ENCODE measurements around the gene HMGN3. TPM values are rescaled to one million over a fixed set of nuclear protein-coding genes. Genes with fewer than 3 reads are reported as not detected.

The HMGN3 gene
- polyA plus RNA-seq, 1 donor (not counting 4 experiments of a cell fraction or from before 2014, with no cell fraction given), result 78.6 TPM

GRCh38 chr6:79167931-79168694 lies 66.4 kb downstream of the HMGN3 start:
- Histone ChIP-seq H3K27ac (ENCODE audit: control insufficient read depth, insufficient read depth, low read length) (no peak overlapping the region), H3K9me1 (ENCODE audit: control insufficient read depth, extremely low read depth, insufficient read depth, low read length) (no peaks in the 10 kb centered on the region), H3K4me2 (ENCODE audit: control insufficient read depth, extremely low read depth, insufficient read depth, low read depth, low read length) (no peak overlapping the region), H3K4me1 (ENCODE audit: control insufficient read depth, extremely low read depth, insufficient read depth, low read length) (peaks cover 6% of the 10 kb centered on the region), H3K79me2 (ENCODE audit: control insufficient read depth, insufficient read depth, low read length) (no peaks in the 10 kb centered on the region), H2AFZ (ENCODE audit: control insufficient read depth, low read length) (no peak overlapping the region), H3K9me3 (ENCODE audit: control insufficient read depth, low read depth, low read length) (no peaks in the 10 kb centered on the region), H3K4me3 (ENCODE audit: control insufficient read depth in 2 of 3, extremely low read depth in 1 of 3, insufficient read depth in 2 of 3, low read depth in 1 of 3, low read length in 3 of 3) (no peak overlapping the region), H3K36me3 (ENCODE audit: control insufficient read depth in 2 of 2, extremely low read depth in 1 of 2, insufficient read depth in 2 of 2, low read length in 2 of 2) (no peaks in the 10 kb centered on the region), H3K27me3 (ENCODE audit: control insufficient read depth, extremely low read depth, insufficient read depth, low read length) (no peaks in the 10 kb centered on the region), H4K20me1 (ENCODE audit: control insufficient read depth, extremely low read depth, insufficient read depth, low read length) (no peaks in the 10 kb centered on the region), H3K9ac (ENCODE audit: control insufficient read depth, extremely low read depth, insufficient read depth, low read length) (no peak overlapping the region)
- DNase-seq (ENCODE audit: low read depth, low spot score) (no peak), FAIRE-seq (no peak)
- TF ChIP-seq CTCF (optimal IDR thresholded peaks at IDR 0.05 in 1 of 3, IDR thresholded peaks at IDR 0.05 in 1 of 3, conservative IDR thresholded peaks at IDR 0.05 in 1 of 3; ENCODE audit: extremely low read depth in 1 of 3, insufficient read depth in 2 of 3, low read length in 3 of 3) (no peak), EZH2 (IDR thresholded peaks at IDR 0.05; ENCODE audit: low read length) (no peak)
- dilution Hi-C loops (cut with MboI; ENCODE audit: extremely low pct_ligation_motif_present, low sequenced_read_pairs), result no loop called here

GRCh38 chr6:79159846-79160245 lies 74.6 kb downstream of the HMGN3 start:
- Histone ChIP-seq H3K79me2 (ENCODE audit: control insufficient read depth, insufficient read depth, low read length) (no peaks in the 10 kb centered on the region), H3K4me1 (ENCODE audit: control insufficient read depth, extremely low read depth, insufficient read depth, low read length) (no peaks in the 10 kb centered on the region), H3K4me2 (ENCODE audit: control insufficient read depth, extremely low read depth, insufficient read depth, low read depth, low read length) (no peak overlapping the region), H3K9me1 (ENCODE audit: control insufficient read depth, extremely low read depth, insufficient read depth, low read length) (no peaks in the 10 kb centered on the region), H4K20me1 (ENCODE audit: control insufficient read depth, extremely low read depth, insufficient read depth, low read length) (no peaks in the 10 kb centered on the region), H3K9me3 (ENCODE audit: control insufficient read depth, low read depth, low read length) (no peaks in the 10 kb centered on the region), H3K9ac (ENCODE audit: control insufficient read depth, extremely low read depth, insufficient read depth, low read length) (no peak overlapping the region), H2AFZ (ENCODE audit: control insufficient read depth, low read length) (no peak overlapping the region), H3K4me3 (ENCODE audit: control insufficient read depth in 2 of 3, extremely low read depth in 1 of 3, insufficient read depth in 2 of 3, low read depth in 1 of 3, low read length in 3 of 3) (no peak overlapping the region), H3K36me3 (ENCODE audit: control insufficient read depth in 2 of 2, extremely low read depth in 1 of 2, insufficient read depth in 2 of 2, low read length in 2 of 2) (no peaks in the 10 kb centered on the region), H3K27ac (ENCODE audit: control insufficient read depth, insufficient read depth, low read length) (no peak overlapping the region), H3K27me3 (ENCODE audit: control insufficient read depth, extremely low read depth, insufficient read depth, low read length) (no peaks in the 10 kb centered on the region)
- dilution Hi-C loops (cut with MboI; ENCODE audit: extremely low pct_ligation_motif_present, low sequenced_read_pairs), result no loop called here
- no peak for FAIRE-seq
- TF ChIP-seq CTCF (optimal IDR thresholded peaks at IDR 0.05 in 1 of 3, IDR thresholded peaks at IDR 0.05 in 1 of 3, conservative IDR thresholded peaks at IDR 0.05 in 1 of 3; ENCODE audit: extremely low read depth in 1 of 3, insufficient read depth in 2 of 3, low read length in 3 of 3) (no peak), EZH2 (IDR thresholded peaks at IDR 0.05; ENCODE audit: low read length) (no peak)
- DNase-seq (ENCODE audit: low read depth, low spot score), result no peak

All from keratinocyte (primary cell).